Left ventricle myocardium superior (tissue), 1 donor: Measurements from ENCODE around the gene GH1. TPM values are rescaled to one million over a fixed set of nuclear protein-coding genes. Genes with fewer than 3 reads are reported as not detected.
"Not testable (repeated sequence)": the region's sequence is repeated elsewhere in the genome, so short reads cannot be mapped to it uniquely, and the experiment has no call there.

Source experiments
- ATAC-seq: fragments of 200-7000 bp; cut with Tn5 transposase; one replicate; pipeline ENCODE4 v1.9.1; 2020; ENCODE audit warnings: mild to moderate bottlenecking, moderate library complexity
- DNase-seq: peaks from one replicate; pipeline ENCODE4 v3.0.0-alpha.2; 2020
- intact Hi-C: fragments of 100-400 bp; cut with micrococcal nuclease; formaldehyde crosslinking; loops from one replicate; pipeline ENCODE4 v1.11.0; 2022
- total RNA-seq: library from RNA; stranded (reverse); fragmentation: NEBNext Ultra II Directional; extraction: Animal tissue kit (Norgen Biotek cat#: 25700); gene quantifications from one replicate; pipeline ENCODE4 v1.2.1, GENCODE V29; 2021
- donor health status: DM: no; HTN: yes; CAD: no; lungs with severe emphysema.

The GH1 gene
- total RNA-seq, 1 donor from 2014 or later, result not detected

GRCh38 chr17:63874693-63875092 is 43.9 kb downstream of the GH1 start:
- DNase-seq, ATAC-seq, intact Hi-C loops: not testable (repeated sequence)

- DNase-seq, intact Hi-C loops, ATAC-seq: not testable (repeated sequence)
Observed at GRCh38 chr17:63874061-63874626, 44.5 kb downstream of the GH1 start.

- intact Hi-C loops, DNase-seq, ATAC-seq: not testable (repeated sequence)
Observed at GRCh38 chr17:63873577-63873976, 45.1 kb downstream of the GH1 start, which contains the start of gene CSH2. TSS of gene CSH2 (minus strand) at chr17:63873677. CDS start at chr17:63873614, 63 bp downstream.

- intact Hi-C loops, DNase-seq: not testable (repeated sequence)
Observed at GRCh38 chr17:63871646-63872365, 46.8 kb downstream of the GH1 start.

GRCh38 chr17:63870292-63870665 is 48.4 kb downstream of the GH1 start:
- ATAC-seq, DNase-seq, intact Hi-C loops: not testable (repeated sequence)

More at GRCh38 chr17:63871646-63872365, 46.8 kb downstream of the GH1 start:
- not testable (repeated sequence) for ATAC-seq

GRCh38 chr17:63869491-63870291 is 48.9 kb downstream of the GH1 start:
- ATAC-seq, DNase-seq, intact Hi-C loops: not testable (repeated sequence)

Other genes with a start within 250 kb of the GH1 start
- gene LIMD2, start 218.7 kb downstream of the GH1 start, total RNA-seq, result 4.7 TPM
- 16.0 TPM for gene STRADA, start 177.0 kb downstream of the GH1 start, total RNA-seq
- 90.1 TPM for gene CCDC47, start 145.2 kb downstream of the GH1 start, total RNA-seq
- gene DDX42, start 144.7 kb downstream of the GH1 start, total RNA-seq, result 56.7 TPM
- 141 TPM for gene PSMC5, start 91.4 kb downstream of the GH1 start, total RNA-seq
- 35.9 TPM for gene FTSJ3, start 91.2 kb downstream of the GH1 start, total RNA-seq
- gene SMARCD2, start 76.2 kb downstream of the GH1 start, total RNA-seq, result 28.4 TPM
- not detected for gene CSH2, start 45.2 kb downstream of the GH1 start, total RNA-seq
- gene GH2, start 36.9 kb downstream of the GH1 start, total RNA-seq, result not detected
- gene CSH1, start 22.3 kb downstream of the GH1 start, total RNA-seq, result not detected
- not detected for gene CSHL1, start 7.6 kb downstream of the GH1 start, total RNA-seq
- gene CD79B, start 13.5 kb upstream of the GH1 start, total RNA-seq, result 5.7 TPM
- 0.32 TPM for gene SCN4A, start 54.1 kb upstream of the GH1 start, total RNA-seq
- gene PRR29, start 79.5 kb upstream of the GH1 start, total RNA-seq, result 0.20 TPM
- 30.6 TPM for gene ICAM2, start 101.8 kb upstream of the GH1 start, total RNA-seq
- 9.0 TPM for gene ERN1, start 211.3 kb upstream of the GH1 start, total RNA-seq